ENCODE results near the gene ZNRF1.
A peak's percentile ranks its signal among the peaks of the same experiment; 100 is the strongest.

- no peak for TF ChIP-seq POLR2A (IDR thresholded peaks at IDR 0.05)
- TF ChIP-seq, protein P1, sequence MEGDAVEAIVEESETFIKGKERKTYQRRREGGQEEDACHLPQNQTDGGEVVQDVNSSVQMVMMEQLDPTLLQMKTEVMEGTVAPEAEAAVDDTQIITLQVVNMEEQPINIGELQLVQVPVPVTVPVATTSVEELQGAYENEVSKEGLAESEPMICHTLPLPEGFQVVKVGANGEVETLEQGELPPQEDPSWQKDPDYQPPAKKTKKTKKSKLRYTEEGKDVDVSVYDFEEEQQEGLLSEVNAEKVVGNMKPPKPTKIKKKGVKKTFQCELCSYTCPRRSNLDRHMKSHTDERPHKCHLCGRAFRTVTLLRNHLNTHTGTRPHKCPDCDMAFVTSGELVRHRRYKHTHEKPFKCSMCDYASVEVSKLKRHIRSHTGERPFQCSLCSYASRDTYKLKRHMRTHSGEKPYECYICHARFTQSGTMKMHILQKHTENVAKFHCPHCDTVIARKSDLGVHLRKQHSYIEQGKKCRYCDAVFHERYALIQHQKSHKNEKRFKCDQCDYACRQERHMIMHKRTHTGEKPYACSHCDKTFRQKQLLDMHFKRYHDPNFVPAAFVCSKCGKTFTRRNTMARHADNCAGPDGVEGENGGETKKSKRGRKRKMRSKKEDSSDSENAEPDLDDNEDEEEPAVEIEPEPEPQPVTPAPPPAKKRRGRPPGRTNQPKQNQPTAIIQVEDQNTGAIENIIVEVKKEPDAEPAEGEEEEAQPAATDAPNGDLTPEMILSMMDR (IDR thresholded peaks at IDR 0.05) = no peak
- peak in 1 of 4 donors; percentile 37 for TF ChIP-seq POLR2AphosphoS5 (IDR thresholded peaks at IDR 0.05)
Measured at GRCh38 chr16:74999219-74999608, 390 bp downstream of the ZNRF1 start.
